Colonic mucosa (tissue), 4 donors: ENCODE measurements around the gene COBL. TPM values are rescaled to one million over a fixed set of nuclear protein-coding genes. Genes with fewer than 3 reads are reported as not detected.

Source experiments
- DNase-seq: peaks from one replicate; pipeline ENCODE4 v3.0.0-alpha.2; 2020
- H3K27ac ChIP-seq: fragments of 200-600 bp; one replicate; pipeline ENCODE4 v1.8.0; 2021
- H3K27me3 ChIP-seq: fragments of 200-600 bp; one replicate; pipeline ENCODE4 v1.8.0; 2021
- H3K36me3 ChIP-seq: fragments of 200-600 bp; one replicate; pipeline ENCODE4 v1.8.0; 2021
- H3K4me1 ChIP-seq: fragments of 200-600 bp; one replicate; pipeline ENCODE4 v1.8.0; 2021; ENCODE audit warnings: mild to moderate bottlenecking
- H3K4me3 ChIP-seq: fragments of 200-600 bp; one replicate; pipeline ENCODE4 v1.8.0; 2021
- H3K9ac ChIP-seq, 2 donors: one replicate each; pipeline ENCODE4 v1.7.0; 2013; ENCODE audit warnings: control low read depth in 2 of 2, low read depth in 2 of 2, low read length in 2 of 2
- H3K9me3 ChIP-seq: fragments of 200-600 bp; one replicate; pipeline ENCODE4 v1.8.0; 2021
- intact Hi-C: fragments of 100-400 bp; cut with DNase I; formaldehyde crosslinking; loops from one replicate; pipeline ENCODE4 v1.14.1; 2022
- total RNA-seq, 2 donors: library from RNA; stranded (reverse); fragmentation: NEBNext Ultra II Directional in 1 of 2; extraction: Animal tissue kit (Norgen Biotek cat#: 25700) in 1 of 2; gene quantifications; one replicate each; pipeline ENCODE4 v1.2.1, GENCODE V29; 2021
- TF ChIP-seq, protein P1 (sequence below): fragments of 200-600 bp; IDR thresholded peaks from one replicate; pipeline ENCODE4 v1.8.0; 2022; ENCODE audit warnings: antibody characterized with exemption, mild to moderate bottlenecking
- donor health status: healthy.
- donor health status: DM: no; HTN: no; CAD: no.
- donor health status: DM: no; HTN: no; CAD: no.

COBL gene
- total RNA-seq, 2 donors from 2014 or later, result 36.8 to 49.2 TPM

DNA sequence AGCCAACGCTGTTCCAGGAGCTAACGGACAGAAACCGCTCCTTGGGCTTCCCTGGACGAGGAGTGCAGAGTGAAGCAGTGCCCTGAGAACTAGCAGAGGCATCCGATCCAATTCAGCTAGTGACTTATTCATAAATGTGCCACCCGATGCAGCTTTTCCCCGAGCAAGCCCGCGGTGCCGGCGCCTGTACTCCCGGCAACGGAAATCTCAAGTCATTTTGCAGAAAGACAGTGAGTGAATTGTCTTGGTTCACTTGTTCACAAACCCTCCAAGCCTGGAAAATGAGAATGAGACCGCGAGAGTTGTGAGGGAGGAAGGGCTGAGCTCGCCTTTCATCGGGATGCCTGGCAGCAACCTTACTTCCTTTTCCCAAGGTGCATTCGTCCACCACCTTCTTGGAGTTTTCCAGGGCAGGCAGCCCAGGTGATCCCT, 87.5 kb downstream of the COBL start:
- TF ChIP-seq, protein P1, sequence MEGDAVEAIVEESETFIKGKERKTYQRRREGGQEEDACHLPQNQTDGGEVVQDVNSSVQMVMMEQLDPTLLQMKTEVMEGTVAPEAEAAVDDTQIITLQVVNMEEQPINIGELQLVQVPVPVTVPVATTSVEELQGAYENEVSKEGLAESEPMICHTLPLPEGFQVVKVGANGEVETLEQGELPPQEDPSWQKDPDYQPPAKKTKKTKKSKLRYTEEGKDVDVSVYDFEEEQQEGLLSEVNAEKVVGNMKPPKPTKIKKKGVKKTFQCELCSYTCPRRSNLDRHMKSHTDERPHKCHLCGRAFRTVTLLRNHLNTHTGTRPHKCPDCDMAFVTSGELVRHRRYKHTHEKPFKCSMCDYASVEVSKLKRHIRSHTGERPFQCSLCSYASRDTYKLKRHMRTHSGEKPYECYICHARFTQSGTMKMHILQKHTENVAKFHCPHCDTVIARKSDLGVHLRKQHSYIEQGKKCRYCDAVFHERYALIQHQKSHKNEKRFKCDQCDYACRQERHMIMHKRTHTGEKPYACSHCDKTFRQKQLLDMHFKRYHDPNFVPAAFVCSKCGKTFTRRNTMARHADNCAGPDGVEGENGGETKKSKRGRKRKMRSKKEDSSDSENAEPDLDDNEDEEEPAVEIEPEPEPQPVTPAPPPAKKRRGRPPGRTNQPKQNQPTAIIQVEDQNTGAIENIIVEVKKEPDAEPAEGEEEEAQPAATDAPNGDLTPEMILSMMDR, result no peak
- Histone ChIP-seq H3K9ac (no peak overlapping the region), H3K9me3 (no peaks in the 10 kb centered on the region), H3K27ac (no peak overlapping the region), H3K4me3 (no peak overlapping the region), H3K36me3 (no peaks in the 10 kb centered on the region), H3K4me1 (no peaks in the 10 kb centered on the region), H3K27me3 (no peaks in the 10 kb centered on the region)
- no peak for DNase-seq
- intact Hi-C loops, result loop anchor here (5.0 kb wide), 1 partner anchor 128 kb away; no protein-coding TSS in a partner anchor

DNA sequence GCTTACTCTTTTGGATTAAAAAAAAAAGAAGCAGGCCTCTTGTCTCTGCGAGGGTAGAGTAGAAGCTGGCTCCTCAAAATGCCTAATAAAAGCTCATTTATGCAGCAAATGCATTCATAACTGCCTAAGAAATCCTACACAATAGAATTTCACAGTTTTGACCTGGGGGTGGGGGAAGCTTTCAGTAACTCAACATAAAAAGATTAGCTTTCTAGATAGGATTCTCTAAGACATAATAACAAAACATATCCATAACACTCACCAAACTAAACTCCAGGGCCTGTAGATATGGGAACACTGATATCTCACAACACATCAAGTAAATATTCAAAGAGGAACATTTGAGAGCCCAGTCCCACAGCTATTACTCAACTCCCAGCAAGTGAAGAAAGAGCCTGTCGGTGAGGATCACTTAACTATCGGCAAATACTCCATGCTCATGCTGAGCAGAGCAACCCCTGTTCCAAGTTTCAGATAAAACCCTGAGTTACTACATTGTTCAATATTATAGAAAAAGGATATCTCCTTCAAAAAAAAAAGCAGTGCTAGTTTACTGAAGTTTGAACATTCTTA, 88.1 kb downstream of the COBL start:
- Histone ChIP-seq H3K27me3 (no peaks in the 10 kb centered on the region), H3K9me3 (no peaks in the 10 kb centered on the region), H3K4me3 (no peak overlapping the region), H3K4me1 (no peaks in the 10 kb centered on the region), H3K9ac (no peak overlapping the region), H3K36me3 (no peaks in the 10 kb centered on the region), H3K27ac (no peak overlapping the region)
- TF ChIP-seq, protein P1, result no peak
- intact Hi-C loops, result loop anchor here (5.0 kb wide), 1 partner anchor 129 kb away; no protein-coding TSS in a partner anchor
- DNase-seq, result no peak

DNA sequence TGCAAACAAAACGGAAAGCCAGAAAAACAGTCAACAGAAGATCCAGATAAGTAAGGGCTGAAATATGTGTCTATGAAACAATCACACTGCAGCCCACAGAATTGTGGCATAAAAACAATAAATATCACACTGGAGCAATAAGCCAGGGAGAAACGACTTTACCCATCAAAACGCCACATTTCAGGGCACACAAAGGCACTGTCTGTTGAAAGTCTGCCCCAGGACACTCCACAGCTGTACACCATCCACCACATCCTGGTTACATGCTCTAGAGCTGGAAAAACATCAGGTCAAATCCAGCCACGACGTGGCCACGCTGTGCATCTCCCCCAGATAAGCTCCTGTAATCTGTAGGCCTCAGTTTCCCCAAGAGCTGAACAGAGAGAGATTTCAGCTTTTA, 88.7 kb downstream of the COBL start:
- TF ChIP-seq, protein P1, result no peak
- Histone ChIP-seq H3K9me3 (no peaks in the 10 kb centered on the region), H3K27ac (no peak overlapping the region), H3K9ac (no peak overlapping the region), H3K4me1 (no peaks in the 10 kb centered on the region), H3K4me3 (no peak overlapping the region), H3K36me3 (no peaks in the 10 kb centered on the region), H3K27me3 (no peaks in the 10 kb centered on the region)
- intact Hi-C loops, result loop anchor here (5.0 kb wide), 1 partner anchor 129 kb away; no protein-coding TSS in a partner anchor
- DNase-seq, result no peak

DNA sequence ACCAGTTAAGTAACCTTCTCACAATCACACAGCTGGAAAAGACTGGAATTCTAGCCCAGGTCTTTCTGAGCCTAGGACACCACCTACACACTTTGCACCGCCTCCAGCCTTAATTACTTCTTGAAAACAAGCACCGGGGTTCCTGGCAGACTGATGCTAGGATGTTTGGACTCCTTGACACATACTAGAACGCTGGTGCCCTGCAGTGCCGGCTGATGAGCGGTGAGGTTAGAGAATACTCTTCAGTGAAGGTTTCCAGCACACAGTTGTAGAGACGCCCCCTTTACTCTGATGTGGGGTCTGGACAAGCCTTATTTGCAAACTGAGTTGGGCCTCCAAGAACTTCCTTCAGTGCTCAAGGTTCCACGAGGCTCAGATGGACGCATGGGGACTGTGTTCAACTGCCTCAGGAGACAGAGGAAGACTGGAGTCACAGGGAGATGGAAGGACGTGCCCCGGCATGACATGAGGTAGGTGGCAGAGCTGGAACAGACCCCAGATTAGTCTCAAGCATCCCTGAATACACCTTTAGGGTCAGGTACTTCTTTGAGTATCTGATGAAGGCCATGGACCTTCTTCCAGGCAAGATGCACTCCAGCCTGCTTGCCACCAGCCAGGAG, 89.6 kb downstream of the COBL start:
- TF ChIP-seq, protein P1, result no peak
- no peak for DNase-seq
- Histone ChIP-seq H3K4me3 (no peak overlapping the region), H3K9me3 (no peaks in the 10 kb centered on the region), H3K36me3 (no peaks in the 10 kb centered on the region), H3K4me1 (no peaks in the 10 kb centered on the region), H3K27ac (no peak overlapping the region), H3K9ac (no peak overlapping the region), H3K27me3 (no peaks in the 10 kb centered on the region)
- intact Hi-C loops, result loop anchor here (5.0 kb wide), 1 partner anchor 130 kb away; no protein-coding TSS in a partner anchor

DNA sequence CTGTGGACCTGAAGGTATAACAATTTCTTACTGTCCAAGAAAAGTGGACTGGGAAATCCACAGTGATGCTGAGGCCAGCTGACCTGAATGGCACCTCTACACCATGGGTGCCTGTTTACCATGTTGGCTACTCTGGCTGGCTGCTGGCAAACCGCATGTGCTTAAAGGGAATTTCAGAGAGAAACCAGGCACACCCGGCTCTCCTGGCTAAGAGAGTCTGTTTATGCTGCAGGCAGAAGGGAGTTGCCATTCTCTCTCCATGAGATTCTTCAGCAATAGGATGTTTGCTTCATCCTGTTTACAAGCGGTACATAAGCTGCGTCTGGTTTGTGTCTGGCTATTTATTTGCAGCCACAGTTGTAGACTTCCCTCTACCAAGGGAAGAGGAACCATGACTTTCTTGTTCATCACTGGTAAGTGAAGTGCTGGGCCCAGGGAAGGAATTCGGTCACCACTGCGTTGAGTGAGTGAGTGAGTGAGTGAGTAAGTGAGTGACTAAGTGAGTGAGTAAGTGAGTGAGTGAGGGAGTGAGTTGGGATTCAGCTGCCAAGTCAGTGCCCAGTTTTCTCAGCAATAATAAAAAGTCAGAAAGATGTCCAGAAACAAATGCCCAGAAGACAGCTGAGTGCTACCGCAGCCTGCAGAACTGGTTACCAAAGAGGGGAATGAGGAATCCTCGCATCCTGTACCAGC, 90.4 kb downstream of the COBL start:
- intact Hi-C loops, result loop anchor here (5.0 kb wide), 1 partner anchor 131 kb away; no protein-coding TSS in a partner anchor
- no peaks in the 10 kb centered on the region for H3K36me3 ChIP-seq
- no peaks in the 10 kb centered on the region for H3K4me1 ChIP-seq
- no peak overlapping the region for H3K9ac ChIP-seq
- H3K27ac ChIP-seq, result no peak overlapping the region
- DNase-seq, result no peak
- TF ChIP-seq, protein P1, result no peak
- no peak overlapping the region for H3K4me3 ChIP-seq
- H3K27me3 ChIP-seq, result no peaks in the 10 kb centered on the region
- no peaks in the 10 kb centered on the region for H3K9me3 ChIP-seq
